RWPE2 (cell line): ENCODE measurements around the gene ZCCHC10.
"Not testable (repeated sequence)": the region's sequence is repeated elsewhere in the genome, so short reads cannot be mapped to it uniquely, and the experiment has no call there.

Experiments
- ATAC-seq: fragments of 200-7000 bp; cut with Tn5 transposase; 3 replicates; pipeline ENCODE4 v1.9.1; 2021; ENCODE audit warnings: low read depth
- DNase-seq: peaks from one replicate; pipeline ENCODE4 v3.0.0-alpha.2; 2020; ENCODE audit warnings: low spot score
- H3K27ac ChIP-seq: fragments of 450-650 bp; 2 replicates; pipeline ENCODE4 v1.5.1; 2017; ENCODE audit warnings: mild to moderate bottlenecking; ENCODE audit not compliant: poor library complexity, severe bottlenecking
- H3K27me3 ChIP-seq: fragments of 250-450 bp; sonication (Bioruptor Pico); 2 replicates; pipeline ENCODE4 v1.5.1; 2021; ENCODE audit warnings: mild to moderate bottlenecking, moderate library complexity; ENCODE audit not compliant: insufficient read depth, poor library complexity, severe bottlenecking
- H3K36me3 ChIP-seq: fragments of 250-450 bp; sonication (Bioruptor Pico); 2 replicates; pipeline ENCODE4 v1.5.1; 2020; ENCODE audit warnings: low read depth, mild to moderate bottlenecking, moderate library complexity
- H3K4me1 ChIP-seq: fragments of 250-450 bp; sonication (Bioruptor Pico); 2 replicates; pipeline ENCODE4 v1.5.1; 2021; ENCODE audit warnings: mild to moderate bottlenecking, moderate library complexity; ENCODE audit not compliant: insufficient read depth, poor library complexity, severe bottlenecking
- H3K4me3 ChIP-seq: fragments of 250-450 bp; sonication (Bioruptor Pico); 2 replicates; pipeline ENCODE4 v1.5.1; 2021; ENCODE audit warnings: mild to moderate bottlenecking, moderate library complexity; ENCODE audit not compliant: severe bottlenecking
- H3K9me3 ChIP-seq: fragments of 250-450 bp; sonication (Bioruptor Pico); 2 replicates; pipeline ENCODE4 v1.5.1; 2021; ENCODE audit warnings: mild to moderate bottlenecking, moderate library complexity; ENCODE audit not compliant: severe bottlenecking
- CTCF ChIP-seq: fragments of 450-650 bp; IDR thresholded peaks from one replicate; pipeline ENCODE4 v1.5.1; 2017; ENCODE audit warnings: mild to moderate bottlenecking, moderate library complexity; ENCODE audit not compliant: poor library complexity, severe bottlenecking

ZCCHC10 gene

DNA sequence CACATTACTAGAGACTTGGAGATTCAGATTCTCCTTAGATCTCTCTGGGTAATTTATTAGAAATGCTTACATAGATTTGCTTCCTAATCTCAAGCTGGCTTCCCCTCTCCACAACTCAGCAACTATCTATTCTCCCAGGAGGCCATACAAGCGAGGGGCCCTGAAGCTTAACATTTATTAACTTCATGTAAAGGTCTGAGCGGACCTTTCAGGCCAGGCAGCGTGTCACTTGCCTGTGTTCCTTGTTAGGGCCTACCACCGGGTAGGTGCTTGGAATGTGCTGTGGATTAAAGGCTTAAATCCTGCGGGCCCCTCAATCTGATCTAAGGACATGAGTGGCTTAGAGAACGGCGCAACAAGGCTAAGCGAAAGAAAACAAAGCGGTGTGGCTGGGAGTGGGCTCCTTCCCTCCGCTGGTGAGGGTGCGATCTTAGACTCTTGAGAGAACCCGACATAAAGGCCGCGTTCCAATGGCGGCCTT, 24.8 kb upstream of the ZCCHC10 start:
- ATAC-seq (no peak), DNase-seq (no peak)
- Histone ChIP-seq H3K36me3 (peaks cover 22% of the 10 kb centered on the region), H3K9me3 (no peaks in the 10 kb centered on the region), H3K27me3 (no peaks in the 10 kb centered on the region), H3K4me3 (peak overlapping the region; percentile 73), H3K27ac (peak overlapping the region; percentile 90), H3K4me1 (peaks cover 20% of the 10 kb centered on the region)
- TF ChIP-seq CTCF = no peak

DNA sequence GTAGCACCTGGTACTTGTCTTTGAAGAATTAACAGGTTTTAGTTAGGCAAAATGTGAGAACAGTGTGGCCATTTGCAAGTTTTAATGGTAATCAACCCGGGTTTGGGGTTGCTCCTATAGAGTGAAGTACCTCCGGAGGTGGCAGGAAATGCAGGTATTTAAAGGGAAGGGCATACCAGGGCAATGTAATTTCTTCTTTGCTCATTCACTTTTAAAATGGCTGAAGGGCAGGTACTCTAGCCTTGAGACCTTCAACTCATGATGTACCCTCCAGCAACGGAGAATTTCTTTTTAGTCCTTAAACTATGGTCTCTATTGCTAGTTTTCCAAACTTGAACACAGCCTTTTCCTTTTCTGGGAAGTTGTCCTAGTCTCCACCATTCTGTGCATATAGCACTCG, 24.2 kb upstream of the ZCCHC10 start:
- H3K4me1 ChIP-seq = peaks cover 20% of the 10 kb centered on the region
- no peaks in the 10 kb centered on the region for H3K9me3 ChIP-seq
- TF ChIP-seq CTCF = no peak
- H3K36me3 ChIP-seq = peaks cover 16% of the 10 kb centered on the region
- no peaks in the 10 kb centered on the region for H3K27me3 ChIP-seq
- no peak for DNase-seq
- peak overlapping the region; percentile 90 for H3K27ac ChIP-seq
- H3K4me3 ChIP-seq = peak overlapping the region; percentile 73
- no peak for ATAC-seq

- Histone ChIP-seq H3K4me3 (no peak overlapping the region), H3K27ac (peak overlapping the region; percentile 19), H3K4me1 (peaks cover 20% of the 10 kb centered on the region), H3K27me3 (no peaks in the 10 kb centered on the region), H3K9me3 (no peaks in the 10 kb centered on the region), H3K36me3 (peaks cover 13% of the 10 kb centered on the region)
- ATAC-seq (no peak), DNase-seq (no peak)
- TF ChIP-seq CTCF = no peak
Measured at GRCh38 chr5:133049726-133050048, 23.3 kb upstream of the ZCCHC10 start.

- no peak for TF ChIP-seq CTCF
- DNase-seq (no peak), ATAC-seq (no peak)
- H3K9me3 ChIP-seq = no peaks in the 10 kb centered on the region
- H3K4me3 ChIP-seq = no peak overlapping the region
- H3K4me1 ChIP-seq = peaks cover 20% of the 10 kb centered on the region
- no peaks in the 10 kb centered on the region for H3K27me3 ChIP-seq
- H3K27ac ChIP-seq = peak overlapping the region; percentile 19
- H3K36me3 ChIP-seq = peaks cover 9% of the 10 kb centered on the region
Measured at GRCh38 chr5:133048993-133049725, 22.8 kb upstream of the ZCCHC10 start.

DNA sequence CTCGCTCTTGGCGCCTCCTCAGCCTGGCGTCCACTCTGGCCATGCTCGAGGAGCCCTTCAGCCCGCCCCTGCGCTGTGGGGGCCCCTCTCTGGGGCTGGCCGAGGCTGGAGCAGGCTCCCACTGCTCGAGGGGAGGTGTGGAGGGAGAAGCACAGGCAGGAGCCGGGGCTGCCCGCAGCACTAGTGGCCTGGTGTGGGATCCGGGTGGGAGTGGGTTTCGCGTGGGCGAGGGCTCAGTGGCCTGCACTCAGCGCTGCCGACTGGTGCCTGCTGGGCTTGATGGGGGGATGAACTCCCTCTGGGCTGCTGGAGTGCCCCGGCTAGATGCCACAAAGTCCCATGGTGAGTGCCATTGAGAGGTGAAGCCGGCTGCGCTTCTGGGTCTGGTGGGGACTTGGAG, 21.1 kb upstream of the ZCCHC10 start:
- H3K4me3 ChIP-seq = no peak overlapping the region
- H3K27me3 ChIP-seq = no peaks in the 10 kb centered on the region
- no peak for TF ChIP-seq CTCF
- no peak for ATAC-seq
- no peak for DNase-seq
- peaks cover 4% of the 10 kb centered on the region; the same call in 1 of the 2 replicates for H3K36me3 ChIP-seq
- H3K27ac ChIP-seq = no peak overlapping the region
- H3K9me3 ChIP-seq = no peaks in the 10 kb centered on the region
- H3K4me1 ChIP-seq = peaks cover 20% of the 10 kb centered on the region

GRCh38 chr5:133046560-133046959, 20.2 kb upstream of the ZCCHC10 start:
- not testable (repeated sequence) for H3K9me3 ChIP-seq, H3K36me3 ChIP-seq, H3K27me3 ChIP-seq, H3K27ac ChIP-seq, ATAC-seq, H3K4me3 ChIP-seq, DNase-seq
- H3K4me1 ChIP-seq = peaks cover 28% of the 10 kb centered on the region
